PC-9 (cell line): ENCODE measurements around the gene AGL. TPM values are rescaled to one million over a fixed set of nuclear protein-coding genes. Genes with fewer than 3 reads are reported as not detected.
A peak's percentile ranks its signal among the peaks of the same experiment; 100 is the strongest.

Source experiments
- BruUV-seq: library from RNA; stranded (reverse); fragments of 400-500 nt; replicated peaks from 2 replicates; lab custom pipeline; 2021; lab: Mats Ljungman, UMichigan
- CTCF ChIA-PET: fragments of 300-600 bp; sonication (Branson Sonifier 250); formaldehyde crosslinking; loops from one replicate; lab custom pipeline; 2022; ENCODE audit warnings: antibody characterized with exemption; lab: Charles Lee
- POLR2A ChIA-PET: fragments of 300-600 bp; sonication (Branson Sonifier 250); formaldehyde crosslinking; loops from one replicate; lab custom pipeline; 2022; ENCODE audit warnings: antibody characterized with exemption; ENCODE audit not compliant: unreplicated experiment; lab: Charles Lee
- DNase-seq, 2 experiments: peaks; one replicate each; pipeline versions ENCODE4 v3.0.0 to v3.0.0-alpha.2; 2015 to 2022; ENCODE audit warnings: mixed read lengths in 1 of 2
- H2AFZ ChIP-seq: fragments of 200-600 bp; sonication (generic); 2 replicates; pipeline ENCODE4 v1.8.1; 2017; ENCODE audit warnings: antibody characterized with exemption
- H3F3A ChIP-seq: fragments of 200-600 bp; sonication (generic); 2 replicates; pipeline ENCODE4 v1.8.1; 2017; ENCODE audit warnings: antibody characterized with exemption, mild to moderate bottlenecking, low read depth; ENCODE audit not compliant: insufficient read depth
- H3K27ac ChIP-seq: fragments of 200-600 bp; sonication (generic); 2 replicates; pipeline ENCODE4 v1.6.1; 2016; ENCODE audit warnings: mixed run types
- H3K27me3 ChIP-seq: fragments of 200-600 bp; sonication (generic); 2 replicates; pipeline ENCODE4 v1.6.1; 2016; ENCODE audit warnings: low read depth, mixed run types; ENCODE audit not compliant: insufficient read depth
- H3K36me3 ChIP-seq: fragments of 200-600 bp; sonication (generic); 2 replicates; pipeline ENCODE4 v1.6.1; 2016; ENCODE audit warnings: low read depth, mixed run types
- H3K4me1 ChIP-seq: fragments of 200-600 bp; sonication (generic); replicated peaks from 2 replicates; pipeline ENCODE4 v1.6.1; 2016; ENCODE audit warnings: mixed run types; ENCODE audit not compliant: insufficient read depth
- H3K4me2 ChIP-seq: fragments of 200-600 bp; sonication (generic); 2 replicates; pipeline ENCODE4 v1.6.1; 2017; ENCODE audit warnings: mixed run types
- H3K4me3 ChIP-seq: fragments of 200-600 bp; sonication (generic); 2 replicates; pipeline ENCODE4 v1.6.1; 2016; ENCODE audit warnings: mixed run types
- H3K79me2 ChIP-seq: fragments of 200-600 bp; sonication (generic); 2 replicates; pipeline ENCODE4 v1.6.1; 2017; ENCODE audit warnings: low read depth, mixed run types
- H3K9me2 ChIP-seq: fragments of 200-600 bp; sonication (generic); 2 replicates; pipeline ENCODE4 v1.8.1; 2017; ENCODE audit warnings: mild to moderate bottlenecking; ENCODE audit not compliant: insufficient read depth
- H3K9me3 ChIP-seq: fragments of 200-600 bp; sonication (generic); 2 replicates; pipeline ENCODE4 v1.8.1; 2016; ENCODE audit warnings: low read depth; ENCODE audit not compliant: insufficient read depth
- H4K20me1 ChIP-seq: fragments of 200-600 bp; sonication (generic); 2 replicates; pipeline ENCODE4 v1.8.1; 2017; ENCODE audit not compliant: insufficient read depth
- EZH2 ChIP-seq: fragments of 200-600 bp; sonication (generic); IDR thresholded peaks from 2 replicates; pipeline ENCODE4 v1.8.0; 2017; ENCODE audit warnings: antibody characterized with exemption, low read depth
- intact Hi-C: fragments of 100-400 bp; cut with micrococcal nuclease; formaldehyde crosslinking; loops from one replicate; pipeline ENCODE4 v1.10.0; 2022; ENCODE audit not compliant: unreplicated experiment
- total RNA-seq: library from RNA; stranded (reverse); gene quantifications from 2 replicates; pipeline ENCODE4 v1.2.3, GENCODE V29; 2021
- TF ChIP-seq, protein P1 (sequence below): fragments of 200-600 bp; sonication (generic); conservative IDR thresholded peaks from 2 replicates; pipeline ENCODE4 v1.6.1; 2017; ENCODE audit warnings: mixed run types, antibody characterized with exemption, mild to moderate bottlenecking, moderate library complexity

AGL gene
- total RNA-seq, 1 experiment from 2014 or later = 15.7 TPM

DNA sequence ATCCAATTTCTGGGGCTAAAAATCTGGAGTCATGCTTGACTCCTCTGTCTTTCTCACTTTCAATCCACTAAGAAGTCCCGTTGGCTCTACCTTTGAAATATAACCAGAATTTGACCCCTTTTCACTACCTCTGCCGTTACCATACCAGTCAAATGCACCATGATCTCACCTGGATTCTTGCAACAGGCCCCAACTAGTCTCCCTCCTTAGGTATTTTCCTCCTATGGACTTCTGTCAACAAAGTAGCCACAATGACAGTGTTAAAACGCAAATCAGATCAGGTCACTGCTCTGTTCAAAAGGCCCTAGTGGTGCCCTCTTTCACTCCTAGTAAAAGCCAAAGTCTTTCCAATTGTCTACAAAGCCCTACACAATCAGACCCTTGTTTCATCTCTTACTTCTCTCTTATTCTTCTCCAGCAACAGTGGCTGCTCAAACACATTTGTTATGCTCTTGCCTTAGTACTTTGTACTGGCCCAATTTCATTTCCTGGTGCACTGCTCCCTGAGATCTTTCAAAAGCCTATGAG, 35.7 kb upstream of the AGL start:
- ChIA-PET CTCF (no interaction called here), POLR2A (no interaction called here)
- Histone ChIP-seq H3K9me3 (no peaks in the 10 kb centered on the region), H3K4me1 (no peaks in the 10 kb centered on the region), H3K4me2 (no peak overlapping the region), H3K36me3 (no peaks in the 10 kb centered on the region), H4K20me1 (no peaks in the 10 kb centered on the region), H2AFZ (peak overlapping the region; percentile 49; the same call in 1 of the 2 replicates), H3K79me2 (no peaks in the 10 kb centered on the region), H3F3A (no peaks in the 10 kb centered on the region), H3K9me2 (no peaks in the 10 kb centered on the region), H3K27me3 (no peaks in the 10 kb centered on the region), H3K27ac (no peak overlapping the region), H3K4me3 (no peak overlapping the region)
- no peak for DNase-seq
- intact Hi-C loops = no loop called here
- BruUV-seq = no TSS peak
- no peak for TF ChIP-seq EZH2
- TF ChIP-seq, protein P1, sequence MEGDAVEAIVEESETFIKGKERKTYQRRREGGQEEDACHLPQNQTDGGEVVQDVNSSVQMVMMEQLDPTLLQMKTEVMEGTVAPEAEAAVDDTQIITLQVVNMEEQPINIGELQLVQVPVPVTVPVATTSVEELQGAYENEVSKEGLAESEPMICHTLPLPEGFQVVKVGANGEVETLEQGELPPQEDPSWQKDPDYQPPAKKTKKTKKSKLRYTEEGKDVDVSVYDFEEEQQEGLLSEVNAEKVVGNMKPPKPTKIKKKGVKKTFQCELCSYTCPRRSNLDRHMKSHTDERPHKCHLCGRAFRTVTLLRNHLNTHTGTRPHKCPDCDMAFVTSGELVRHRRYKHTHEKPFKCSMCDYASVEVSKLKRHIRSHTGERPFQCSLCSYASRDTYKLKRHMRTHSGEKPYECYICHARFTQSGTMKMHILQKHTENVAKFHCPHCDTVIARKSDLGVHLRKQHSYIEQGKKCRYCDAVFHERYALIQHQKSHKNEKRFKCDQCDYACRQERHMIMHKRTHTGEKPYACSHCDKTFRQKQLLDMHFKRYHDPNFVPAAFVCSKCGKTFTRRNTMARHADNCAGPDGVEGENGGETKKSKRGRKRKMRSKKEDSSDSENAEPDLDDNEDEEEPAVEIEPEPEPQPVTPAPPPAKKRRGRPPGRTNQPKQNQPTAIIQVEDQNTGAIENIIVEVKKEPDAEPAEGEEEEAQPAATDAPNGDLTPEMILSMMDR = no peak

DNA sequence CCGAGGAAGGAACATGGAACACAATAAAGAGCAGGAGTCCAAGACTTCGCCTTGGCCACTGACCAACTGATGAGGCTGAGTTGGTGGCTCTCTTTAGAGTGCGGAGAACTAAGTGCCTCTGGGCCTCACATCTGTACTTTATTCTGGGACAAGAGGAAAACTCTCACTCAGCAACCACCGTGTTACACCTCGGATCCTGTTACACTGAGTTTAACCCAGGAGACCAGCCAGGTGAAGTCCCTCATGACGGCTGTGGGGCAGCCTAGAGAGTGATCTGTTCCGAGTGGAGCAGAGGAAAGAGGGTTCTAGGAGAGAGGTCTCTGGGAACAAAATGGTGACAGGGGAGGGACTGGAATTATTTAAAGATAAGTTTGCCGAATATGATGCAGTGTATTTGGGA, 33.5 kb upstream of the AGL start:
- intact Hi-C loops = no loop called here
- Histone ChIP-seq H3K4me3 (no peak overlapping the region), H3K27ac (no peak overlapping the region), H3F3A (no peaks in the 10 kb centered on the region), H4K20me1 (no peaks in the 10 kb centered on the region), H3K36me3 (no peaks in the 10 kb centered on the region), H3K27me3 (no peaks in the 10 kb centered on the region), H3K9me3 (no peaks in the 10 kb centered on the region), H3K4me1 (no peaks in the 10 kb centered on the region), H3K4me2 (no peak overlapping the region), H2AFZ (no peak overlapping the region), H3K79me2 (no peaks in the 10 kb centered on the region), H3K9me2 (no peaks in the 10 kb centered on the region)
- CTCF ChIA-PET = interaction anchor here (0.7 kb wide), 1 partner anchor 499 kb away, joined by 4 read pairs; no protein-coding TSS in a partner anchor
- no peak for TF ChIP-seq EZH2
- TF ChIP-seq, protein P1 = no peak
- no peak for DNase-seq
- POLR2A ChIA-PET = no interaction called here
- BruUV-seq = no TSS peak

DNA sequence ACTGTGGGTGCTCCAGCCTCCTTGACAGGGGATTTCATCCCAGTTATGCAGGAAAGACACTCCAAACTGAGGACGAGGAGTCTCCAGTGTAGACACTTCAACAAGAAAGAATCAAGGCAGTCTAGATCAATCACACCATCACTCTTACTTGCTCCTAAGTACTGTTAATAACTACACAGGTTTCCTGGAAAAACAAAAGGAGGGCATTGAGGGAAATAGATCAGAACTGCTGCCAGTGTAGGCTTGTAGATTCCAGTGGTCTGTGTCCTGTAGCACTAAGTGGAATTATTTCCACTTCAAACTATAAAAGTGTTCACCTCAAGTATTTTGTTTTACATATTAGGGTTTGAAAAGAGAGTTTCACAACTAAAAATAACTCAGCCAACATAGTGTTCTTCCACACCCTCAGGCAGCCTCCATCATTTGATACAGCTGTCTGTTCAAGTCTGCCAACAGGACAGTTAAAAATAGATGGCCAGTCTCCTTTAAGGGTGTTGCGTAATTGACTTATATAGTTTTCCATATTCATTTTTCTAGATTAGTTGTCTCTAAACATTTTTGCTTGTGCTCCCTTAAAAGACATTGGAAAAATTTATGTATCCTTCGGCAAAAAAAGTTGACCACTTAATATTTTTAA, 32.0 kb upstream of the AGL start:
- Histone ChIP-seq H3K36me3 (no peaks in the 10 kb centered on the region), H3K79me2 (no peaks in the 10 kb centered on the region), H3K9me2 (no peaks in the 10 kb centered on the region), H2AFZ (no peak overlapping the region), H3K4me3 (no peak overlapping the region), H3K27me3 (no peaks in the 10 kb centered on the region), H3K27ac (no peak overlapping the region), H3K9me3 (no peaks in the 10 kb centered on the region), H4K20me1 (no peaks in the 10 kb centered on the region), H3K4me2 (no peak overlapping the region), H3K4me1 (no peaks in the 10 kb centered on the region), H3F3A (no peaks in the 10 kb centered on the region)
- no peak for DNase-seq
- TF ChIP-seq, protein P1 = no peak
- TF ChIP-seq EZH2 = no peak
- ChIA-PET CTCF (no interaction called here), POLR2A (no interaction called here)
- intact Hi-C loops = no loop called here
- no TSS peak for BruUV-seq
